SH-SY5Y (cell line): ENCODE data around the gene OSCP1.

Experiments used
- GATA2 ChIP-seq: IDR thresholded peaks from 2 replicates; pipeline ENCODE4 v1.6.1; 2011; ENCODE audit warnings: mild to moderate bottlenecking, low read depth, low read length
- GATA3 ChIP-seq: IDR thresholded peaks from 2 replicates; pipeline ENCODE4 v1.6.1; 2011; ENCODE audit warnings: low read depth, mild to moderate bottlenecking, low read length, moderate library complexity

- no peak for TF ChIP-seq GATA2
- no peak for TF ChIP-seq GATA3
Measured at GRCh38 chr1:36372617-36373016, 77.6 kb downstream of the OSCP1 start.
